HG03457 (cell line): Measurements from ENCODE around the gene NRXN3.
"Not testable (repeated sequence)": the region's sequence is repeated elsewhere in the genome, so short reads cannot be mapped to it uniquely, and the experiment has no call there.

Experiments used
- ATAC-seq: cut with Tn5 transposase; IDR thresholded peaks from one replicate; pipeline ENCODE4 v1.9.1; 2021; ENCODE audit warnings: moderate number of reproducible peaks; ENCODE audit not compliant: unreplicated experiment

Gene NRXN3

DNA sequence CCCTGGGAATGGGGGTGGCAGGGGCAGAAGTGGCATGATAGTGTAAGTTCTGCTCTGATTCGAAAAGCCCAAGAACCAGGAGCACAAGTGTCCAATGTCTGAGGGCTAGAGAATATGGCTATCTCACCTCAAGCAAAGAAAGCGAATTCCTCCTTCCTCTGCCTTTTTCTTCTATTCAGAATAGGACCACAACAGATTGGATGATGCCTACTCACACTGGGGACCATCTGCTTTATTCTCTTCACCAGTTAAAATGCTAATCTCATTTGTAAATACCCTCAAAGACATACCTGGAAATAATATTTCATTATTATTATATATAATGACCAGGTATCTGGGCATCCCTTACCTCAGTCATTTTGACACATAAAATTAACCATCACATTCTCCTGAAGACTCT is 808.7 kb downstream of the NRXN3 start:
- ATAC-seq = no peak

DNA sequence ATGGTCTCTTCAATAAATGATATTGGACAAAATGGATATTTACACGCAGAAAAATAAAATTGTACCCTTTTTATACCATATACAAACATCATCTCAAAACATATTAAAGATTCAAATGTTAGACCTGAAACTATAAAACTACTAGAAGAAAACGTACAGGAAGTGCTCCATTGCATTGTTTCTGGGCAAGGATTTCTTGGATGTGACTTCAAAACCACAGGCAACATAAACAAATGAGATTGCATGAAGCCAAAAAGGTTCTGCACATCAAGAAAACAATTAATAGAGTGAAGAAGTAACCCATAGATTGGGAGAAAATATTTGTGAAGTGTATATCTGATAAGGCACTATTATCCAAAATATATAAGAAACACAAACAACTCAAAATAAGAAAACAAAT is 812.4 kb downstream of the NRXN3 start:
- no peak for ATAC-seq

DNA sequence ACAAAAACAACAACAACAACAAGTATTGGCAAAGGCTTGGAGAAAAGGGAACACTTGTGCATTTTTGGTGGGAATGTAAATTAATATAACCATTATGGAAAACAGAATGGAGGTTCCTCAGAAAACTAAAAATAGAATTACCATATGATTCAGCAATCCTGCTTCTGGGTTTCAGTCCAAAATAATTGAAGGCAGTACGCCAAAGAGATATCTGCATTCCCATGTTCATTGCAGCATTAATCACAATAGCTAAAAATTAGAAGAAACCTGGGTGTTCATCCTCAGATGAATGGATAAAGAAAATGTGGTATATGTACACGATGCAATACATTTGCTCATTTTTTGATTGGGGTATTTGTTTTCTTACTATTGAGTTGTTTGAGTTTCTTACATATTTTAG is 813.0 kb downstream of the NRXN3 start:
- ATAC-seq = no peak

DNA sequence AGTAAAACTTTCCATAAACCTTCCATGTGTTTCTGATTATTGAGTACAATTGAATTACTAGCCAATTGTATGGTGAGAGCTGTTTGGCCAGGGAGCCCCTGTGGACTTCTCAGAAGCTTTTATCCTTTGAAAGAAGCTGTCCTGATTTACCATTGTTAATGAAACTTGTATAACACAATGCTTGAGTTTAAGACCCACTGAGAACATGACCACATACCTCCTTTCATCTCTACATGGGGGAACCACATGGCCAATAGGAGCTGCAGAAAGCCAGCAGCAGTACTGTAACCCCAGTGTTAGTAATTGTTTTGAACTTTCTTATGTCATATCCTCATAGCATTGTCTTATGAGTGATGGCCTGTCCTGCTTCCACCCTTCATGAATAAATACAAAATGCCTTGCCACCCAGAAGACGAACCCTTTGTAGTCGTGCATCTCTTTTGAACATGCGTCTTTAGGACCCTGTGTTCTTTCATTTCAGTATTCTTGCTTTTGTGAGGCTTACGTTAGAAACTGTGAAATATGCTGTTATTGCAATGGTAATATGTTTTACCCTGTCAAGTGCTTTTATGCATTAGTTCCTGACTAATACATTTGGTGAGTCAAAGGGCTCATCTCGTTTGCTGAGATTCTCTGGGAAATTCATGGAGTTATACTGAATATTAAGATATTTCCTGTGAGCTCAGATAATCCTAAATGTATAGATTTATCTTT is 815.7 kb downstream of the NRXN3 start:
- ATAC-seq = no peak

DNA sequence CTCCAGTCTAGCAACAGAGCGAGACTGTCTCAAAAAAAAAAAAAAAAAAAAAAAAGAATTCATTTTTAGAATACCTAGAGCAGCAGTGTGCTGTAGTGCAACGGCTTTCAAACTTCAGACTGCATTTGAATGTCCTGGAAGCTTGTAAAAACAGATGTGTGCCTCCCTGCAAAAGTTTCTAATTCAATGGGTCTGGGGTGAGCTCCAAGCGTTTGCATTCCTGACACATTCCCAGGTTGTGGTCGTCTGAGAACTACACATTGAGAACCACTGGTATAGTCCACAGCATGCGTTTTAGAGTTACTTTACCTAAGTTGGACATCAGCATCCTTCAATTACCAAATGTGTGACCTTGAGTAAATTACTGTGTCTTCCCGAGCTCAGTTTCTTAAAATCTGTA is 816.8 kb downstream of the NRXN3 start:
- ATAC-seq = no peak

DNA sequence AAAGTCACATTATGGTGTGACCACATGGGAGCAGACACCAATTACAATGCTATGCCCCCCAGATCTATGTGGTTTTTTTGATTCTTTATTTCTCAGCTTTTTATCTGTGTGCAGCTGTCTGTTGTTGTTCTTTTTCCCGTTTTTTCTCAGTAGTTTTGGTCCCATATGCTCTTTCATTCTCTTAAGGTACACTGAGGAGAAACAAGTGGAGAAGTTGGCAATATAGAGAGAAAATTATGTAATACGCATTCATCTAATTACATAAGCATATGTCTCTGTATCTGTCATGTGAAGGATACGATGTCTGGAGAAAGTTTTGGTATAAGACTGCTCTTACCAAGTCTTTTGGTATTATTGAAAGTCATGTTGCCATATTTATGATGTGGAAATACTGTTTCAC is 819.0 kb downstream of the NRXN3 start:
- no peak for ATAC-seq

DNA sequence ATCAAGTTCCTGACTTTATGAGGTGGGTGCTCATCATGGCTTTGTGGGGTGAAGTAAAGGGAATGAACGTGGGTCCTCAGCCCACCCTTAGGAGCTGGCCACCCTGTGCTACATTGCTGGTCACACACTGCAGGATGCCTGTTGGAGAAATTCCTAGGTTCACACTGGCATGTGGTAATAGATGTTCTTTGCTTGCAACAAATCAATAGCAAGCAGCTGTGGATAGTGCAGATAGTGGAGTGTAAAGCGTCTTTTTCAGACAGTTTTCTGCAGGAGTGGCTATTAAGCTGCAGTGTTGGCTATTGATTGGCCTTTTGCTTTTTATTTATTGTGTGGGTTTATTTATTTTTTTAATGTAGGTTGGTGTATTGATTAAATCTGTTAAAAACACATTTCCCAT is 822.7 kb downstream of the NRXN3 start:
- no peak for ATAC-seq

DNA sequence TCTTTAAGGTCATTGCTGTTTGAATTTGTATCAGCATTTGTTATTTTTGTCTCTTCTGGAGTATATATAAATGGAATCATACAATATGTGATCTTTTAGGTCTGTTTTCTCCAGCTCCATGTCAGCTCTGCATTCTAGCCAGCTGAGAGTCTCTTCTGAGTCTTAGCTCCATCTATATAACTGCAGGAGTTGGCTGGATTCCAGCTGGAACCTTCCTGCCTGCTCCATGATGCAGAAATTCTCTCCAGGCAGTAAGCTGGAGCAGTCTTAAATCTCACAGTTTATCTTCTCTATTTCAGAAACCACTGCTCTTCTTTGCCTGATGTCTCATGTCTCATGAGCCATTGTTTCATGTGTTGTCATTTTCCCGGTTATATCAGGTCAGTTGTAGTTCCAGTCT is 827.6 kb downstream of the NRXN3 start:
- ATAC-seq = no peak

DNA sequence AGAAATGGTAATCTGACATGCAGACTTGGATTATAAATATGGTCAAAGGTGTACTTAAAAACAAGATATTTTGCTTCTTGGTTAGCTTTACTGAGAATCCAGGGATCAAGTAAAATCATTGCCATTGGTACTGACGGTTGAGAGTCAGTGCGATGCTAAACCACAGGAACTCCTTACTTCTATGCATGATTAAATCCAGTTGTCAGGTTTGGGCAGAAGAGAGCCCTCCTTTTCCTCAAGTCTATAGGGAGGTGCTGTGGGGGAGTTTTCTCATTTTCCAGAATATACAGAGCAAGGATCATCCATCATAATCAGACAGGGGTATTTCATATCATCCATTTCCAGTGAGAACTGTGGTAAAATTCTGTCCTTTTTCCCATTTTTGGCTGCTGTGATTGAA is 839.1 kb downstream of the NRXN3 start:
- no peak for ATAC-seq

DNA sequence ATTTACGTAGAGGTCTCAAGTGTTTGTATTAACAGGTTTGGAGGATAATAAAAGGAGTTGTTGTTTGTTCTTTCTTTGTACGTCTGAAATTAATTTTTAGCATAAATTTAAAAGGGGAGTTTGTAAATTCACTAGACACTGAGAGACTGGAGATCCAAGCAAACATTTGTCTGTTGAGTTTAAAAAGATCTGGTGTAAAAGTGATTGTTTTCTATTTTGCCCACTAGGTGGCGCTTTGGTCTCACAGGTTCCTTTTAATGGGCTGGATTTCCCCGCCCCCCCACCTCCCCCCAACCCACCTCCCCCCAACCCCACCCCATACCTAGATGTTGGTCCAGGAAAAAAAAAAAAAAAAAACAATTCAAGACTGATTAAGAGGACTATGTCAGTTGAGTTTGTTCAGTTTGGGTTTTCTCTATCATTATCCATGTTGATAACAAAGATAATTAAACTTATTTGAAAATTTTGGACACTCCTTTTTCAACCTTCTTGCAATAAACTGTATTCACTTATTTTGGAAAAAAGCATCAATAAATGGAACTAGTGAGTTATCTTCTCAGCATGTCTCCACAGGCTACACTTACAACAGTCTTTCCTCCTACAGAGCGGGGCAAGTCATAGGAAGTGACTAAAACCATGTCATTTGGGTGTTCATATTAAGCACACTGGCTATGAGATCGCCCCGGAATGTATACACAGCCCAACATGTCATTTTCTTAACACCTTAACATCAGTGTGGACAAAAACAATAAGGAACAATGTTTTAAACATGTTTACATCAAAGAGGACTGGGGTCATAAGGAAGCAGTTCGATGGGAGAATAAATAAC is 841.1 kb downstream of the NRXN3 start:
- ATAC-seq = no peak

DNA sequence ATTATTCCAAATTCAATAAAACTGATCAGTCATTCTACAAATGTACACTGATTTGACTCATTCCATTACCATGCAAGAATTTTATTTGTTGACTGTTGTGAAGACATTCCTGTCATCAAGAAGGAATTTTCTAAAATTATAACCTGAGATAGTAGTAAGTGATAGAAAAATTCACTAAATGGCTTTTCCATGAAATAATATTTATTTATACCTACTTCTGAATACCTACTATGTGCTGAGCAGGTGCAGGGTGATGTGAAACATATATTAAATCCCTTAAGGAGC is 841.7 kb downstream of the NRXN3 start:
- ATAC-seq = no peak

DNA sequence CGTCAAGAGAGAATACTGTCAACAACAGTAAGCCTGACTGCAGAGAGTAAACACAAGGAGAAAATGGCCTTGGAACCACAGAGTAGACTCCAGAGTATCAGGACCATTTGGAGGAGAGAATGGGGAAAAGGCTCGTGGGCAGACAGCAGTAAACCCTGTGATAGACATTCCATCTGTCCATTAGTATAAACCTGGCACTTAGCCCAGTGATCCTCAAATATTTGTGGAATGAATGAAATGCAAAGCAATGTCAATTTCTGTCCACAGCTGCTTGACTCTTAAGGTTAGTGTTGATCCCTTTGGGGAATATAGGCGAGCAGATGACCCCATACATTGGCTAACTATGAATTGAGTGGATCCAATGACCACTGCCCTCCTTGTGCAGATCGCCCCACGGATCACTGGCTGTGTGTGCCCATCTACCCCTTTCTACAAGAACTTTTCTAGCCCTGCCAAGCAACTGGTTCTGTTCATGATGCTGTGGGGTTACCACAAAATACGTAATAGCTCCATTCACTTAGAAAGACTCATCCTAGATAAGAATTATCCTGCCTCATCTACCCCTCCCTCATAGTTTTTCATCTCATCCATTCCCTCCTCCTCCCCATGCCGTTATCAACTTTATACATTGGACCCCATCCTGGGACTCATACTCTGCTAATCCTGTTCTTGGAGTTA is 846.8 kb downstream of the NRXN3 start:
- no peak for ATAC-seq

DNA sequence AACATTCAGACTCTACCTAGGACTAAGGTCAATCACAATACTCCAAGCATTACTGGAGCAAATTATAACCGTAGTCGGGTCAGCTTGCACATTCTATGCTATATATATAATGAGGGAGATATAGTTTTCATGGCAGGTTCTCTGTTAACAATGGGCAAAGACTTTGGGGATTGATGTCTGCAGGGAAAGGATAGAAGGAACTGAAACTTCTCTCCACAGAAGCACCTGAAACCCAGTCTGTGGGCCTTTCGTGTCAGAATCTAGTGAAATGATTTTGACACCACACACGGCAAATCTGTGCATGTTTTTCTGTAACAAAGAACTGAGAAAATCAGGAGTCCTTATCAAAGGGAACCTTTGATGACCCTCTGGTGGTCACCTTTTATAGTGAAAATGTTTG is 847.4 kb downstream of the NRXN3 start:
- ATAC-seq = no peak

DNA sequence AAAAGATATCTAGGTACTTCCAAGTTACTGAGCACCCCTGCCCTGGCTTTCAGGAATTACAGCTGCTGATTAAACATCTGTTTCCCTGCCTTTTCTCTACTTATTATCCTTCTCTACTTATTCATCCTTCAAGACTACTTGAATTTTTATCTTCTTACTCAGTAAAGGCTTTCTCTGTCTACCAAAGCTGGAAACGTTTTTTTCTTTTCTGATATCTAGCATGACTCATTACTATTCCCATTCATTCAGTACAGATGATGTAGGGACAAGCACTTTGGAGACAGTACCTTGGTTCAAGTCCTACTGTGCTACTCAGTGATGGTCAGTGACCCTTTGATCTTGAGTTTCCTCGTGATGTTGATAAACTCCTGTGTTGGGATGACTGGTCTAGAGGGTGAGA is 848.7 kb downstream of the NRXN3 start:
- ATAC-seq = no peak

DNA sequence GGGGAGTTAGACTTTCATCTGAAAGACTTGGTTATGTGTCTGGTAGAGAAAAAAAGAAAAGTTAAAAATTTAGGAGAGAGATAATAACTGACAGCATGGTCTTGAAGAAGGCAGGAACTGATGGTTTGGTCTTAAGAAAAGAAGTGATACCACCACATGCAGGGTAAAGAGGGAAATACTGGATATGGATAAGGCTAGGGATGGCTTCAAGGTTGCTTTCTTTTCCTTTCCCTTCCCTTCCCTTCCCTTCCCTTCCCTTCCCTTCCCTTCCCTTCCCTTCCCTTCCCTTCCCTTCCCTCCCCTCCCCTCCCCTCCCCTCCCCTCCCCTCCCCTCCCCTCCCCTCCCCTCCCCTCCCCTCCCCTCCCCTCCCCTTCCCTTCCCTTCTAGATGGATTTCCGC is 849.7 kb downstream of the NRXN3 start:
- ATAC-seq = not testable (repeated sequence)

DNA sequence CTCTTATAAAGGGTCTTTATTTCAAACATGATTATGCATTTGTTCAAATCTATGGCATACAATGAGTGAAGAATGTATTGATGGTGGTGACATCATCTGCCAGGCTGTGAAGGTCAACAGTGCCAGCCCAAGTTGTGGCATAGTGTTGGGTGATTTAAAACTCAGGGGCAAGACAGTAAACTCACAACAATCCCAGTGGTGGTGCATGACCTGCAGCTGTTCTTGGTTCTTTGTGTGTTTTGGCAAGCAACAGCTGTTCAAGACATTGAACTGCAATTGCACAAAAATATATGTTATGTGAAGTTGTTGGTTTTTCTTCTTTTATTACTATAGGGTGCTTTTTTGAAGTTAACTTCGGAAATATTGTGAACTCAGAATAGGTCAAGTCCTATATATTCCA is 851.6 kb downstream of the NRXN3 start:
- ATAC-seq = no peak

DNA sequence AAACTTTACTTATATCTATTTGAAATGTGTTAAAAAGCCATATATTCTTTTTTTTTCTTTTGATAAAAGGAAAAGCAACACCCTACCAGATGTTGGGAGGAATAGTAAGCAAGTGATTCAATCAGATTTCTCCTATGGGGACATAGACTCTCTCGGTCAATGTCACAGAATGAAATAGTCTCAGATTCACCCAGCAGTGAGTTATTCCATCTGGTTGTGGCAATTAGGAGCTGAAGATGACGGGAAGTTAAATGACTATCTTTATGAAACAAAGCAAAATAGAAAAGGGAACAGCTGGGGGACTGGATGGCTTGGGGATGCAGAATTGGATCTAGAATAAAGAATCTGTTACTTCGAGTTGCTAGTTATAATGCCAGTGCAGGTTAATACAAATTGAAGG is 857.0 kb downstream of the NRXN3 start:
- ATAC-seq = no peak

DNA sequence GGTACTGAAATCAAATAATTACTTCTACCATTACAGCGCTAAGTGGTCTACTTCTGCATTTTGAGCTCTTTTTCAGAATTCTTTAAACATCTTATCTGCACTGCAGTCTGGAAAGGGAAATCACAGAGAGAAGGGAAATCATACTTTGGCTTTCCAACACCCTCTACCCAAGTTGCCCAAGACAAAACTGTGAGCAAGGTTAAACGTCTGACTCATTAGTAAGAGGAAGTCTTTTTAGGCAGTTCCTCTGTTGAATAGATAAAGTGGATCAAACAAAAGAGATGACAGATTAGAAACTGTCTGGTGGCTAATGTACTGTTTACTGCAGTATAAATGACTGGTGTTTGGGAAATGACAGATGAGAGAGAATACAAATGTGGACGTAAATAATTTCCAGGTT is 858.1 kb downstream of the NRXN3 start:
- no peak for ATAC-seq

DNA sequence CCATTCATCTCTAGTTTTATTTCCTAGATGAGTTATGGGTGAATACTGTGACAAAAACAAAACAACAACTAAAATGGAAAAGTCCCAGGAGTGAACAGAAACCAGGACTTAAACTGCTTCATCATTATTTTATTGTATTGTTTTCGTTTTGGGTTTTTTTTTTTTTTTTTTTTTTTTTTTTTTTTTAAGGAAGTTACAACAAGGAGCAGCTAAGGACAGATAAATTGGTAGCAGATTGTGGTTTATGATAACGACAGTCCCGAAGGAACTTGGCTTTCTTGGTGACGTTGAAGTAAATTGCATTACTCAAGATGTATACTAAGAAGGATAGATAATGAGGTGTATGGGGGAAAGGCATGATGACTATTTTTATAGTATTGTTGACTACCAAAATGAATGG is 866.3 kb downstream of the NRXN3 start:
- ATAC-seq = no peak

DNA sequence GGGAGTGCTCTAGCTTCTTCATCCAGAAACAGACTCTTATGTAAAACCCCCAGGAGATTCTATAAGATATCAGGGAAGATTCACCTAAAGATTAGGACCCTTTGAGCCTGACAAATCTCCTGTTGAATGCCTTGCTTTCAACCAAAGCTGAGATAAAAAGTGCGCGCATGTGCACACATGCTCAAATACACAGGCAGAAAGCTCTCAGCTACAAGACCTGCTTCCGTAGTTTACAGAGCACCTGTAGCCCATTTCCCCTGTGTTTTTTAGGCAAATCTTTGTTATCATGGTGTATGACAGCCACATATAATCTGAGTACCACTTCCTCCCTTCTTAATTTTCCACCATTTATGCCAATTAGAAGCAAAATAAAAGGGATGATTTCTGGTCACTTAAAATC is 866.9 kb downstream of the NRXN3 start:
- ATAC-seq = no peak

DNA sequence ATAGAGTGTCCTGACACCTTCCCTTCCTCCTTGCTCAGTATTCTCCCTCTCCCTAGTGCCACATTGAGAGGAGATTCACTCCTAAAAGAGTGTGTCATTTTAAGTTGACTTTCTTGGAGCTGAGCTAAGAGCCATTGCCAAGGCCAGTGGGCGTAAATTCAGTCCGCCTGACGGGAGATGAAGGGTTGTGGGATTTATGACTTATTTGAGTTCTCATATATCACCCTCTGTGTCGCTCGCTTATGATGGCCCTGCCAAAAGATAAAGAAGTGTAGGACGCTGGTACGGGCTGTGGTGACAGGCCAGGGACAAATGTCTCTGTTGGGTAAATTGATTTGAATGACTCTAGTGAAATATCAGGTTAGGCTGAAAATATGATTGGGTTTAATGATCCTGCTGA is 867.4 kb downstream of the NRXN3 start:
- no peak for ATAC-seq

DNA sequence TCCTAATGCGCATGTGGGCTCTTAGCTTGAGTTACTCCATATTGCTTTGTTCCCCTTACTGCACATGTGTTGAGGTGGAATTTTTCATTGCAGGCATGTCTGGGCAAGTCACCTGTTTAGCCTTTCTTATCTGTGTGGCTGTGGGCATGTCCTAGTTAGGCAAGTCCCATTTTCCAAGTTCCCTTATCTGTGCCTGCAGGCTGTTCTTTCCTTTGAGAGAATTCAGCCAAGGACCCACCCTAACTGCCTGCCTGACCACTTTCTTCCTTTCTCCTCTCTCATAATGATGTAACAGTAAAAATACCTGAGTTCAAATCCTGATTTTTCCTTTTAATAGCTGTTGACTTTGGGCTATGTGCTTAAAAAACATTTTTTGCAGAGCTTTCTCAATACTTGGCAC is 870.6 kb downstream of the NRXN3 start:
- no peak for ATAC-seq
